NOMO-1 treated with dmso at 0.1 percent for 144 hours (cell line): ENCODE results near the gene DUSP2.

Source experiments
- DNase-seq: peaks from one replicate; lab custom pipeline; 2025; ENCODE audit not compliant: unreplicated experiment; lab: John Stamatoyannopoulos, UW

The DUSP2 gene

DNA sequence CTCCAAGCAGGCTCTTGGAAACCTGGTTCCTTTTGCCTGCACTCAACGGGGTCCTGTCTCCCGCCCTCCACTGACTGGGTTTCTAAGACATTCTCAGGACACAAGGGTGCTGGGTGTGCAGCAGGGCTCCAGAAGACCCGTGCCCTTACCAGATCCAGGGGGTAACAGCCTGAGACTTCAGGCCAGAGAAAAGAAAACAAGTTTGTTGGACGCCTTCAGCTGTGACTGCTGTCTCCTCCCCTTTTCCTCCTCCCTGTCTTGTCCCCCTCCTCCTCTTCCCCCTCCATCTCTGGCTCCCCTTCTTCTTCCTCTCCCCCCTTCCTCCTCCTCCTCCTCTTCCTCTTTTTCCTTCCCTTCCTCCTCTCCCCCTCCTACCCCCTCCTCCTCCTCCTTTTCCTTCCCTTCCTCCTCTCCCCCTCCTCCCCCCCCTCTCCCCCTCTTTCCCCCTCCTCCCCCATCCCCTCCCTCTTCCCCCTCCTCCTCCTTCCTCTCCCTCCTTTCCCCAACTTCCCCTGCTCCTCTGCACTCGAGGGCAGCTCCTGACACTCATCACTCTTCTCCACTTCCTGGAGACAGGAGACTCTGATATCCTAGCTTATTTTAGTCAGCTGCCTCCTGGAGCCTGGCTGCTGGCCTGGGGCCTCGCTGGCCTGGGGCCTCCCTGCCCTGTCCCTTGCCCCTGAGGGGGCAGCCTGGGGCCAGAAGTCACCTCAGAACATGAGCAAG lies 41.3 kb downstream of the DUSP2 start:
- DNase-seq, result no peak

DNA sequence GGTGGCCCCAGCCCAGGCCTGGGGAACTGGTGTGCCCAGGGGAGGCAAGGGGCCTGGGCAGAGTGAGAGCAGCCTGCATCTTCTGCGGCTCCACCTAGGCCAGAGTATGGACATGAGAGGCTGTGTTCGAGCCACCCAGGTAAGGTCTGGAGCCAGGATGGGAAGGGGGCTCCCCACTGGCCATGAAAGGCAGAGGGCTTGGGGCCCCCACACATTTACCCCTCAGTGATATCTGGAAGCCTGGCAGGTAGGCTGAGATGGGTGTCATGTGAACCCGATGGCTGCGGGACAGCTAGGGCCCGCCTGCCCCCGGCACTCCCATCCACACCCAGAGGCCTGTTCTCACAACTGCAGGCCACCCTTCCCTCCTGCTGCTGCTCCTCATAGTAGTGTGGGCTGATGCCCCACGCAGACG lies 42.0 kb downstream of the DUSP2 start:
- no peak for DNase-seq

DNA sequence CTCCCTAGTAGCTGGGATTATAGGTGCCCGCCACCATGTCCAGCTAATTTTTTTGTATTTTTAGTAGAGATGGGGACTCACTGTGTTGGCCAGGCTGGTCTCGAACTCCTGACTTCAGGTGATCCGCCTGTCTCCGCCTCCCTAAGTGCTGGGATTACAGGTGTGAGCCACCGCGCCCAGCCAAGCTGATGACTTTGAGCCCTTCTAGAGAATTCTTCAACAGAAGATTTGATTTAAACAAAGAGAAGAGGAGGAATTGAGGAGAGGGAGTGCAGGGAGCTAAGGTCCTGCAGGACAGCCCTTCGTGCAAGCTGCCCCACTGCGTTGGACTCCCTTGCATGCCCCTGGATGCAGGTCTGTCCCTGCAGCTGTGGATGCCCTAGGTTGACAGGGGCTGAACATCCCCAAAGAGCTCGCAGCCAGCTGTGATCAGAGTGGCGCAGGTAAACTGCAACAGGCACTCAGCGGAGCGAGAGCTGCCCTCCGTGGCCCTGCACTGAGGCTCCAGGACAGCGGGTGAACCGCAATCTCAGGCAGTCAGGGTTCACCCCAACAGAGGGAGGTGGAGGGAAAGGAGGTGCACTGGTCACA lies 42.5 kb downstream of the DUSP2 start:
- DNase-seq, result no peak

DNA sequence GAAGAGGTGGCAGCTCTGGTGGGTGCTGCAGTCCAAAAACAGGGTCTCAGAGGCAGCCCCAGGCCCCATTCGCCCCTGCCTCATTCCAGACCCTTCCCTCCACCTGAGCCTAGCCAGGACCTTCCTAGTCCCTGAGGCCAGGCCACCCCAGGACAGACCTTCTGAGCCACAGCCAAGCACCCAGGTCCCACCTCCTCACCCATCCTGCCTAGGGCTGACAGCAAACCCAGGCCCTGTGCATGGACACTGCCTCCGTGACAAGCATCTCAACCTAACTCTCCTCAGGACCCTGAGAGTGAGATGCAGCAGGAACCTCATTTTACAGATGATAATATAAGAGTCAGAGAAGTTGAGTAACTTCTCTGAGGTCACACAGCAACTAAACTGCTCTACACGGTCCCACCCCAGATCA lies 44.3 kb downstream of the DUSP2 start:
- DNase-seq, result no peak

DNA sequence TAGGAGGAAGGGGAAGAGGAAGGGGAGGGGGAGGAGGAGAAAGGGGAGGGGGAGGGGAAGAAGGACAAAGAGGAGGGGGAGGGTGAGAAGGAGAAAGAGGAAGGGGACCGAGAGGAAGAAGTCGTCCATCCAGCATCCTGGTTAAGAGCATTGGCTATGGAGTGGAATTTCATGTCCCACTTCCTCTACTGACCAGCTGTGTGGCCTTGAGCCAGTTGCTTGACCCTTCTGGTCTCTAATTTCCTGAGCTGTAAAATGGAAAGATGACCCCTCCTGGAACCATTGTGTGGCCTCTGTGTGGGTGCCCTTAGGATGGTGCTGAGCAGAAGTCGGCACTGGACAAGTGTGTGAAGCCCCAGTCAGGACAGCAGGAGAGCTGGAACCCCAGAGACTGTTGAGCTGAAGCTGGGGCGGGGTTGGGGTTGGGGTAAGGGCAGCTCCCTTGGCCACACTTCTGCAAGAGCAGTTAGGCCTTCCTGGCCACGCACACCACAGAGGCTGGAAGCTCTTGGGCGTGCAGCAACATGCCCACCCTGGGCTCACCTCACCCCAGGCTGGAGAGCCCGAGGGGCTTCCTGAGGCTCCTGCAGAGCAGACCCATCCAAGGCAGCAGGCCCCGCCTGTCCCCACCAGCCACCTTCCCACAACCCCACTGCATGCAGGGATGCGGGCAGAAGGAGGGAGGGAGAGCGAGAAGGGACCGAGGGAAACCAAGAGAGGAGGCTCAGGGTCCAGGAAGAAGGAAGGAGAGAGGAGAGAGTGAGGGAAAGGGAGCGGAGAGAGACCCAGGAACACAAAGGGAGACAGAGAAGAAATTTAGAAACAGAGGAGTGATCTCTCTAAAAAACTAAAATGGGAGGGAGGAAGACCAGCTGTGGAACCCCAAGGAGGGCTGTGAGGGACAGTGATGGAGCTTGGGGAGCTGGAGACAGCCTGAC lies 45.1 kb downstream of the DUSP2 start:
- no peak for DNase-seq

DNA sequence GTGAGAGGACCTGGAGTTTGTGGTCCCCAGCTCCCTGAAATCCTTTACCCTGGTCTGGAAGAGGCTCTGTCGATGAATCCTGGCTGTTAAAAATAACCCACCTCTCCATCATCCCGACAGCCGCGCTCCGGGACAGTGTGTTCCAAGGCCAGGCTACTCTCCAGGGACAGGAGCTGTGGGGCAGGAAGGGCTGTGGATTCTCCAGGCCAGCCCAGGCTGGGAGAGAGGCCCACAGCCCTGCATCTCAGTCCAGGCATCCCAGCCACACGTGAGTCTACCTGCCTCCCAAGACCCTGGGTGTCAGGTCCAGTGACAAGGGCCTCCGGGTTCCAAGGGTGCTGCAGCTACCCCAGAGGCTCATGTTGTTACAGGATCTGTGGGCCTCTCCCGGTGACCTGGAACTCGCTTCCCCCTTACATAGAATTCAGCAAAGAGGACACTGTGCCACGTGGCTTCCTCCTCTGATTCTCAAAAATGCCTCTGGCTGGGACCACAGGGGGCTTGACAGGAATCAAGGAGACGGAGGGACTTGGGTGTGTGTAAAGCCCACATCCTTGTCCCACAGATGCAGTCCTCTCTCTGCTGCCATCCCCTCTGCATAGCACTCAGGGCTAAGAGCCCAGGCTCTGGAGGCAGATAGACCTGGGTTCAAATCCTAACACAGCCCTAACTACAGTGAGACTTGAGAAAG lies 46.2 kb downstream of the DUSP2 start:
- no peak for DNase-seq

DNA sequence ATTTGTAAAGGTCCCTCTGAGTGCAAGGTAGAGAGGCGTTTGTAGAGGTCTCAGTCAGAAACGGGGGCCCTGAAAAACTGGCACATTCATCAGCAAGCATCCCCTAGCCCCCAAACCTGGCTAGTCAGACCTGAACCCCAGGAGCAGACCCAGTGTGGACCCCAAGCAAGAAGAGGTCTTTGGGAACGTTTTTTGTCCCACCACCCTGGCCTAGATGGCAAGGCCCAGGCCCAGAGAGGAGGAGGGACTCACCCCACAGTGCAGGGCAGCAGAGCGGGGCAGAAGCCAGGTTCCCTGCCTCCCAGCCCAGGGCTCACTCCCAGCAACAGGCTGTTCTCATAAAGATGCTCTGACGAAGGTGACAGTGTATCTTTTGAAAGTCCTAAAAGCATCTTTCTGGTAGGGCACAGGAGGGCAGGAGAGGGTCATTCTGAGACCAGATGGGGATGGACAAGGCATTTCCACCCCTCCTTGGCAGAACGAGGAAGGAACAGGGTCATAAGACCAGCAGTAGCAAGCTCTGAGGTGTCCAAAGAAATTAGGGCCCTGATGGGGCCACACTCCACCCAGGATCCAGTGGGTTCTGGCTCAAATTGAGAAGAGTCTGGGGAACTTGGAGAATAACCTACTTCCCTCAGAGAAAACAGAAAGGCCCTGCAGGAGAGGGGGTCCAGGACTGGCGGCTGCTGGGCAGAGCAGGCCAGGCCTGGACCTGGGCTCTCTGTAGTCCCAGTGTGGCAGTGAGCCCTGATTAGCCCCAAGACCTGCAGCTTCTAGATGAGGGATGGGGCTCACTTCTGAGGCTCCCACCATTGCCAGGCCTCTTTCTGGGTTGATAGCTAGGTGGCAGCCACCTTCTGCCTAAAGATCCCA lies 47.1 kb downstream of the DUSP2 start:
- no peak for DNase-seq

DNA sequence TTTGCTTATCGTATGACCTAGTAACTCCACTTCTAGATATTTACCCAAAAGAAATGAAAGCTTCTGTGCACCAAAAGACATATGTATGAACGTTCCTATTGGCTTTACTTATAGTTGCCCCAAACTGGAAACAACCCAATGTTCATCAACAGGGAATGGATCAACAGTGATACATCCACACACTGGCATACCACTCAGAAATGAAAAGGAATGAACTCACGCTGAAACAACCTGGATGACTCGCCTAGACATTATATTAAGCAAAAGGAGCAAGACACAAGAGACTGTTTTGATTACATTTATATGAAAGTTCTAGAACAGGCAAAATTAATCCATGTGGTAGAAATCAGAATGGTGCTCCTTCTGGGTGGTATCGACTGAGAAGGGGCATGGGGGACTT lies 47.8 kb downstream of the DUSP2 start:
- DNase-seq, result no peak

DNA sequence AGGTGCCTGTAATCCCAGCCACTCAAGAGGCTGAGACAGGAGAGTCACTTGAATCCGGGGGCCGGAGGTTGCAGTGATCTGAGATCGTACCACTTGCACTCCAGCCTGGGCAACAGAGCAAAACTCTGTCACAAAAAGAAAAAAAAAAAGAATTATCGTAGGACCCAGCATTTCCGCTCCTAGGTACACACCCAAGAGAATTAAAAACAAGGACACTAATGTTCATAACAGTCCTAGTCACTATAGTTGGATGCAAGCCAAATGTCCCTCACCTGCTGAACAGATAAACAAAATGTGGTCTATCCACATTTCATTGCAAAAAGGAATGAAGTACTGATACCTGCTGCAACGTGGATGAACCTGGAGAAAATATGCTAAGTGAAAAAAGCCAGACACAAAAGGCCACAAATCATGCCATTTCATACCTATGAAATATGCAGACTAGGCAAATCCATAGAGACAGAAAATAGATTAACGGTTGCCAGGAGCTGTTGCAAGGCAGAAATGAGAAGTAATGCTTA lies 50.1 kb downstream of the DUSP2 start:
- no peak for DNase-seq

DNA sequence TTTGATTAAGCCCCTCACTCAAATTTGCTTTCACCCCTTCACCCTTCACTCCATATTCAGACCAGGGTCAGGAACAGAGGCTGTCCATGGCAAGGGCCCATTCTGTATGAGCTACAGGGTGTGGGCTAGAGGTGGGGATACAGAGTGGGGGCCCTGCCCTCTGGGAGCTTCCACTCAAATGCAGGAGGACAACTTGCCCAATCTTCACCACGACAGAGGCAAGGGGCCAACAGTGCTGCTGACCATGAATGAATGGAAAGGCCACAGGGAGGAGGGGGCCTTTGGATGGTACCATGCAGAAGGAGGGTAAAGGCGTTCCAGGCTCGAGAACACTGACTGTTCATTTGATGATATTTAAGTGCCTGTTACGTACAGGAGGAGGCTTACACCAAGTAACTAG lies 51.7 kb downstream of the DUSP2 start:
- DNase-seq, result no peak
